Chondrocyte (in vitro differentiated cells): Measurements from ENCODE around the gene SLC39A2. TPM values are rescaled to one million over a fixed set of nuclear protein-coding genes. Genes with fewer than 3 reads are reported as not detected.
A peak's percentile ranks its signal among the peaks of the same experiment; 100 is the strongest.

Source experiments
- DNase-seq: peaks from one replicate; pipeline ENCODE4 v3.0.0; 2021; ENCODE audit warnings: mixed read lengths, low spot score
- H3K27ac Mint-ChIP-seq: one replicate; pipeline ENCODE4 v1.8.0; 2021; ENCODE audit warnings: mild to moderate bottlenecking, moderate library complexity, mixed read lengths; ENCODE audit not compliant: unreplicated experiment
- H3K27me3 Mint-ChIP-seq: 2 replicates; pipeline ENCODE4 v1.8.0; 2021; ENCODE audit warnings: low read depth, mixed read lengths
- H3K36me3 Mint-ChIP-seq: 2 replicates; pipeline ENCODE4 v1.8.0; 2021; ENCODE audit warnings: low read depth, mixed read lengths
- H3K4me1 Mint-ChIP-seq: 2 replicates; pipeline ENCODE4 v1.8.0; 2021; ENCODE audit warnings: low read depth, mild to moderate bottlenecking, mixed read lengths
- H3K4me3 Mint-ChIP-seq: one replicate; pipeline ENCODE4 v1.8.0; 2021; ENCODE audit warnings: mild to moderate bottlenecking, moderate library complexity, mixed read lengths; ENCODE audit not compliant: unreplicated experiment
- H3K9me3 Mint-ChIP-seq: 2 replicates; pipeline ENCODE4 v1.8.0; 2021; ENCODE audit warnings: low read depth, mixed read lengths
- CTCF ChIP-seq: fragments of 200-600 bp; sonication (generic); IDR thresholded peaks from 2 replicates; pipeline ENCODE4 v1.5.0; 2021; ENCODE audit warnings: antibody characterized with exemption, mild to moderate bottlenecking, moderate library complexity
- total RNA-seq: library from RNA; stranded (reverse); gene quantifications from 3 replicates; pipeline ENCODE4 v1.2.1, GENCODE V29; 2021

SLC39A2 gene
- total RNA-seq, 1 donor from 2014 or later, result not detected

- Mint-ChIP-seq H3K27ac (no peak overlapping the region), H3K36me3 (no peaks in the 10 kb centered on the region)
Measured at GRCh38 chr14:21043387-21043973, 44.4 kb downstream of the SLC39A2 start.

GRCh38 chr14:21043974-21044618, 45.0 kb downstream of the SLC39A2 start:
- peaks cover 30% of the 10 kb centered on the region for H3K4me1 Mint-ChIP-seq
- H3K27ac Mint-ChIP-seq, result no peak overlapping the region
- no peaks in the 10 kb centered on the region for H3K9me3 Mint-ChIP-seq
- no peak for DNase-seq
- no peak overlapping the region for H3K4me3 Mint-ChIP-seq
- peaks cover 5% of the 10 kb centered on the region for H3K27me3 Mint-ChIP-seq
- TF ChIP-seq CTCF, result no peak
- H3K36me3 Mint-ChIP-seq, result no peaks in the 10 kb centered on the region

More at GRCh38 chr14:21043387-21043973, 44.4 kb downstream of the SLC39A2 start:
- Mint-ChIP-seq H3K4me3 (no peak overlapping the region), H3K9me3 (no peaks in the 10 kb centered on the region), H3K4me1 (peaks cover 31% of the 10 kb centered on the region), H3K27me3 (peaks cover 5% of the 10 kb centered on the region)
- TF ChIP-seq CTCF, result no peak
- no peak for DNase-seq

GRCh38 chr14:21047378-21047781, 48.3 kb downstream of the SLC39A2 start:
- H3K4me1 Mint-ChIP-seq, result peaks cover 28% of the 10 kb centered on the region
- H3K4me3 Mint-ChIP-seq, result no peak overlapping the region
- TF ChIP-seq CTCF, result no peak
- H3K9me3 Mint-ChIP-seq, result no peaks in the 10 kb centered on the region
- H3K27ac Mint-ChIP-seq, result peak overlapping the region; percentile 57
- no peak for DNase-seq
- peaks cover 5% of the 10 kb centered on the region for H3K27me3 Mint-ChIP-seq
- no peaks in the 10 kb centered on the region for H3K36me3 Mint-ChIP-seq

- no peaks in the 10 kb centered on the region for H3K9me3 Mint-ChIP-seq
- H3K27ac Mint-ChIP-seq, result peak overlapping the region; percentile 64
- DNase-seq, result no peak
- TF ChIP-seq CTCF, result no peak
- no peaks in the 10 kb centered on the region for H3K36me3 Mint-ChIP-seq
- no peak overlapping the region for H3K4me3 Mint-ChIP-seq
- H3K4me1 Mint-ChIP-seq, result peaks cover 16% of the 10 kb centered on the region
- H3K27me3 Mint-ChIP-seq, result peaks cover 5% of the 10 kb centered on the region
Measured at GRCh38 chr14:21048638-21049037, 49.5 kb downstream of the SLC39A2 start.

- no peak for DNase-seq
- H3K27ac Mint-ChIP-seq, result peak overlapping the region; percentile 49
- H3K4me3 Mint-ChIP-seq, result no peak overlapping the region
- H3K36me3 Mint-ChIP-seq, result no peaks in the 10 kb centered on the region
- peaks cover 5% of the 10 kb centered on the region for H3K27me3 Mint-ChIP-seq
- no peak for TF ChIP-seq CTCF
- peaks cover 15% of the 10 kb centered on the region for H3K4me1 Mint-ChIP-seq
- no peaks in the 10 kb centered on the region for H3K9me3 Mint-ChIP-seq
Measured at GRCh38 chr14:21049271-21049673, 50.2 kb downstream of the SLC39A2 start.
